ENCODE measurements around the gene RAB28.

- TF ChIP-seq POLR2A (IDR thresholded peaks at IDR 0.05), result no peak
- TF ChIP-seq CTCF (IDR thresholded peaks at IDR 0.05), result no peak
Measured at GRCh38 chr4:13528821-13529127, 44.6 kb upstream of the RAB28 start.

Data from adrenal gland (tissue), 5 donors.